Measurements from ENCODE around the gene RNPS1.

Gene RNPS1

DNA sequence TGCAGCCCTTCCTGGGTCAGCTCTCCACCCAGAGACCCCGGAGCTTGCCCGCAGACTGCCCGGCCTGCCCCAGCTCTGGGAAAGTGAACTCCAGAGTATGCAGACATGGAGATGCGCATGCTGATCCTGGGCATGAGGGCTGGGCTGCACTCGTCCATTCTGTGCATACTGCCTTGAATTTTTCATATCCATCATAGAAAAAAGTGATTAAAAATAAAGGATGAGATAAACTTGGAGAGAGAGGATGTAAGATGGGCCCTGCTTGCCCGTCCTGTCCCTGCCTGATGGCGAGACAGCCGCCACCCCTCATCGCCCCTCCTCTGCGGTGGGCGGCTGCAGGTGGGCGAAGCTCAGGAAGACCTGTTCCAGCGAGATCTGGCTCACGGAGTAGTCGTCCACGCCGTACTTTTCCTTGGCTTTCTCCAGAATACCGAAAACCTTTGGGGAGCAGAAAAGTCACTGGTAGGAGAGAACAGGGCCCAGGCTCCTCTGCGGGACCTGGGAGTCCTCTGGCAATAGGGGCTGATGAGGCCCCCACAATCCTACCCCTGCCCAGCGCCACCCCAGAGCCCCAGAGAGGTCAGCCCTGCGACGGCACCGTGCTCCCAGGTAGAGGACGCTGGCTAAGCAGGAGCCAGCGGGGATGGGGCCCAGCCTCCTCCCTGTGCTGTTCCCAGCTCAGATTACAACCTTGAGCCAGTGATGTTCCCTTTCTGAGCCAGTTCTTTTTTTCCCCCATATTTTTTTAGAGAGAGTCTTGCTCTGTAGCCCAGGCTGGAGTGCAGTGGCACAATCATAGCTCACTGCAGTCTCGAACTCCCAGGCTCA lies 8.7 kb upstream of the RNPS1 start:
- TF ChIP-seq, protein P1, sequence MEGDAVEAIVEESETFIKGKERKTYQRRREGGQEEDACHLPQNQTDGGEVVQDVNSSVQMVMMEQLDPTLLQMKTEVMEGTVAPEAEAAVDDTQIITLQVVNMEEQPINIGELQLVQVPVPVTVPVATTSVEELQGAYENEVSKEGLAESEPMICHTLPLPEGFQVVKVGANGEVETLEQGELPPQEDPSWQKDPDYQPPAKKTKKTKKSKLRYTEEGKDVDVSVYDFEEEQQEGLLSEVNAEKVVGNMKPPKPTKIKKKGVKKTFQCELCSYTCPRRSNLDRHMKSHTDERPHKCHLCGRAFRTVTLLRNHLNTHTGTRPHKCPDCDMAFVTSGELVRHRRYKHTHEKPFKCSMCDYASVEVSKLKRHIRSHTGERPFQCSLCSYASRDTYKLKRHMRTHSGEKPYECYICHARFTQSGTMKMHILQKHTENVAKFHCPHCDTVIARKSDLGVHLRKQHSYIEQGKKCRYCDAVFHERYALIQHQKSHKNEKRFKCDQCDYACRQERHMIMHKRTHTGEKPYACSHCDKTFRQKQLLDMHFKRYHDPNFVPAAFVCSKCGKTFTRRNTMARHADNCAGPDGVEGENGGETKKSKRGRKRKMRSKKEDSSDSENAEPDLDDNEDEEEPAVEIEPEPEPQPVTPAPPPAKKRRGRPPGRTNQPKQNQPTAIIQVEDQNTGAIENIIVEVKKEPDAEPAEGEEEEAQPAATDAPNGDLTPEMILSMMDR (IDR thresholded peaks at IDR 0.05; ENCODE audit: borderline replicate concordance, extremely low read depth, low read length, poor library complexity, severe bottlenecking): no peak
- no peak for TF ChIP-seq EZH2 (IDR thresholded peaks at IDR 0.05; ENCODE audit: borderline replicate concordance, low read depth, low read length, severe bottlenecking)

DNA sequence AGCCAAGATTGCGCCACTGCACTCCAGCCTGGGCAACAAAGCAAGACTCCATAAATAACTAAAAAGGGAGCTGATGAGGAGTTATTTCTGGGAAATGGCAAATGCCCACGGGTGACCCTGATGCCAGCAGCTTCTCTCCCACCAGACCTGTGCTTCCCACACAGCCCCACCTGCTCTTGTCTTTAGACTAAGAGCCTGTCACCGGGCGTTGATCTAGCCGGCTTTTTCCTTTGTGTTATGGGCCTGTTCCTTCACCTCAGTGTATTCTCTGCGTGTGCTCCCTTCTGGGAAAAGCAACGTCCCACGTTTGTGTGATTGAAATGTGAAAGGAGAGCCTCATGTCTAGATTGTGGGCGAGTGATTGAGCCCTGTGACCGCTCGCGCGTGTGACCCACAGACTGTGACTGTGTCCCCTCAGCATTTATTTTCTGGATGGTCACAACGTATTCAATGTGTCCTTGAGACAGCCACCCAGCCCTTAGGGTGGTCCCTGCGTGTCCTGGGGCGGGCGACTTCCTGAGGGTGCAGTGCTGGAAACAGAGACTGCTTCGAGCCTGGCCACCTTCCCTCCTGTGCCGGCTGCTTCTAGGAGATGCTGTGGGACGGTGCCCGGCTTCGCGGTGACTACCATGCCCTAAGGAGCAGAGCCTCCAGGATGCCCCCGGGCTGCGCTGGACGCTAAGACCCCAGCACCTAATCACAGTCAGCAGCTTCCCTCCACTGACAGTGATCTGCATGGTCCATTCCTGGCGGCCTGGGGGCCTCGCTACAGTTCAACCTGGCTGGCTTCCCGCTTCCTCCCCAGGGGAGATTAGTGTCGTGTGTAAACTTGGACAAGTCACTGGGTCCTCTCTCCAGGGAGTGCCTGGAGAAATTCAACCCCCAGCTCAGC lies 7.8 kb upstream of the RNPS1 start:
- H3K9me3 ChIP-seq (ENCODE audit: insufficient read depth, low read length, severe bottlenecking): no peaks in the 10 kb centered on the region
- no peaks in the 10 kb centered on the region for H3K4me1 ChIP-seq (ENCODE audit: insufficient read depth, low read length)
- H3K36me3 ChIP-seq (ENCODE audit: insufficient read depth, low read length): no peaks in the 10 kb centered on the region
- no peak overlapping the region for H2AFZ ChIP-seq (ENCODE audit: low read depth, low read length)
- H3K27ac ChIP-seq (ENCODE audit: low read length): no peak overlapping the region
- H3K27me3 ChIP-seq (ENCODE audit: insufficient read depth, low read length, poor library complexity): no peaks in the 10 kb centered on the region
- peaks cover 2% of the 10 kb centered on the region; the same call in 1 of the 2 replicates for H3K79me2 ChIP-seq (ENCODE audit: insufficient read depth, low read length)
- no peak overlapping the region for H3K9ac ChIP-seq (ENCODE audit: low read depth, low read length)
- H3K4me2 ChIP-seq (ENCODE audit: insufficient read depth, low read length): no peak overlapping the region
- TF ChIP-seq, protein P1 (IDR thresholded peaks at IDR 0.05; ENCODE audit: borderline replicate concordance, extremely low read depth, low read length, poor library complexity, severe bottlenecking): no peak
- no peak for TF ChIP-seq EZH2 (IDR thresholded peaks at IDR 0.05; ENCODE audit: borderline replicate concordance, low read depth, low read length, severe bottlenecking)
- no peak overlapping the region for H3K4me3 ChIP-seq (ENCODE audit: low read depth in 1 of 2, low read length in 2 of 2)
- no peak for ATAC-seq (ENCODE audit: insufficient read depth, low read depth)
- H4K20me1 ChIP-seq (ENCODE audit: insufficient read depth, low read length): peaks cover 19% of the 10 kb centered on the region
- DNase-seq: no peak

More for the DNA sequence above, 8.7 kb upstream of the RNPS1 start:
- no peak for ATAC-seq (ENCODE audit: insufficient read depth, low read depth)
- Histone ChIP-seq H3K4me1 (ENCODE audit: insufficient read depth, low read length) (no peaks in the 10 kb centered on the region), H3K27me3 (ENCODE audit: insufficient read depth, low read length, poor library complexity) (no peaks in the 10 kb centered on the region), H3K27ac (ENCODE audit: low read length) (no peak overlapping the region), H3K4me2 (ENCODE audit: insufficient read depth, low read length) (no peak overlapping the region), H3K36me3 (ENCODE audit: insufficient read depth, low read length) (no peaks in the 10 kb centered on the region), H3K4me3 (ENCODE audit: low read depth in 1 of 2, low read length in 2 of 2) (no peak overlapping the region), H4K20me1 (ENCODE audit: insufficient read depth, low read length) (peaks cover 14% of the 10 kb centered on the region), H3K9ac (ENCODE audit: low read depth, low read length) (no peak overlapping the region), H3K9me3 (ENCODE audit: insufficient read depth, low read length, severe bottlenecking) (no peaks in the 10 kb centered on the region), H2AFZ (ENCODE audit: low read depth, low read length) (no peak overlapping the region), H3K79me2 (ENCODE audit: insufficient read depth, low read length) (no peaks in the 10 kb centered on the region)
- no peak for DNase-seq

DNA sequence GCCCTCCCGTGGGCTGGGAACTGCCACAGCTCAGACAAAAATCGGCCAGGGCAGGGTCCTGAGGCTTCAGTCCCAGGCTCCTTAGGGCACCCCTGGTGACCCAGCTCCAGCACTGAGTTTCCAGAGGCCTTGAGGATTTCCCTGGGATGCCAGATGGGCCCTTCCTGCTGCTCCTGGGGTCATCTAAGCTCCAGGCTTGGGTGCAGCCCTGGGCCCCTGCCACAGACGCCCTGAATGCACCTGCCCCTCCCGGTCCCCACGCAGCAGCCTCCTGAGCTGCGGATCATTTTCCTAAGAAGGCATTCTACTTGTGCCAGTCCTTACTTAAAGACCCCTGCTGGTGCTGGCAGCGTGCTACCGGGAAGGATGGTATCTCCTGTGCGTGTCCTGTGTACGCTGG lies 6.0 kb upstream of the RNPS1 start:
- H3K4me2 ChIP-seq (ENCODE audit: insufficient read depth, low read length): no peak overlapping the region
- TF ChIP-seq, protein P1 (IDR thresholded peaks at IDR 0.05; ENCODE audit: borderline replicate concordance, extremely low read depth, low read length, poor library complexity, severe bottlenecking): no peak
- ATAC-seq (ENCODE audit: insufficient read depth, low read depth): no peak
- H3K9ac ChIP-seq (ENCODE audit: low read depth, low read length): no peak overlapping the region
- no peaks in the 10 kb centered on the region for H3K36me3 ChIP-seq (ENCODE audit: insufficient read depth, low read length)
- H4K20me1 ChIP-seq (ENCODE audit: insufficient read depth, low read length): peaks cover 28% of the 10 kb centered on the region
- peaks cover 17% of the 10 kb centered on the region for H3K79me2 ChIP-seq (ENCODE audit: insufficient read depth, low read length)
- H3K27ac ChIP-seq (ENCODE audit: low read length): no peak overlapping the region
- DNase-seq: no peak
- H2AFZ ChIP-seq (ENCODE audit: low read depth, low read length): no peak overlapping the region
- no peak overlapping the region for H3K4me3 ChIP-seq (ENCODE audit: low read depth in 1 of 2, low read length in 2 of 2)
- peaks cover 14% of the 10 kb centered on the region for H3K4me1 ChIP-seq (ENCODE audit: insufficient read depth, low read length)
- no peaks in the 10 kb centered on the region for H3K9me3 ChIP-seq (ENCODE audit: insufficient read depth, low read length, severe bottlenecking)
- no peaks in the 10 kb centered on the region for H3K27me3 ChIP-seq (ENCODE audit: insufficient read depth, low read length, poor library complexity)

All from DND-41 (cell line).